ENCODE measurements around the gene KLHL30.

DNA sequence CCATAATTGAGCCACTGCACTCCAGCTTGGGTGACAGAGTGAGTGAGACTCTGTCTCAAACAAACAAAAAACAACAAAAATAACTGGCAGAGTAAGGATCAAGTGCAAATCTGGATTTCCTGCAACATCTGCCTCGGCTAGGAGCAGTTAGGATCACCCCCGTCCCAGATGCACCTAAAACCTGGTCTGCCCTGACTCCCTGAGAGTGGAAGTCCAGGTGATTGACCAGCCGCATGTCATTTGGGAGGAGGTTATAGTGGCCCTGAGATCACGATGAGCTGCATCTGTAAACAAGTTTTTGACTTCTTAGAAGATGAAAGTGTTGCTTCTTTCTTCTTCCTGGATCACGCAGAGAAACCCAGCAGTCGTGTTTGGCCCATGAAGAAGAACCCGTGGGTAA lies 43.3 kb upstream of the KLHL30 start:
- TF ChIP-seq, protein P1, sequence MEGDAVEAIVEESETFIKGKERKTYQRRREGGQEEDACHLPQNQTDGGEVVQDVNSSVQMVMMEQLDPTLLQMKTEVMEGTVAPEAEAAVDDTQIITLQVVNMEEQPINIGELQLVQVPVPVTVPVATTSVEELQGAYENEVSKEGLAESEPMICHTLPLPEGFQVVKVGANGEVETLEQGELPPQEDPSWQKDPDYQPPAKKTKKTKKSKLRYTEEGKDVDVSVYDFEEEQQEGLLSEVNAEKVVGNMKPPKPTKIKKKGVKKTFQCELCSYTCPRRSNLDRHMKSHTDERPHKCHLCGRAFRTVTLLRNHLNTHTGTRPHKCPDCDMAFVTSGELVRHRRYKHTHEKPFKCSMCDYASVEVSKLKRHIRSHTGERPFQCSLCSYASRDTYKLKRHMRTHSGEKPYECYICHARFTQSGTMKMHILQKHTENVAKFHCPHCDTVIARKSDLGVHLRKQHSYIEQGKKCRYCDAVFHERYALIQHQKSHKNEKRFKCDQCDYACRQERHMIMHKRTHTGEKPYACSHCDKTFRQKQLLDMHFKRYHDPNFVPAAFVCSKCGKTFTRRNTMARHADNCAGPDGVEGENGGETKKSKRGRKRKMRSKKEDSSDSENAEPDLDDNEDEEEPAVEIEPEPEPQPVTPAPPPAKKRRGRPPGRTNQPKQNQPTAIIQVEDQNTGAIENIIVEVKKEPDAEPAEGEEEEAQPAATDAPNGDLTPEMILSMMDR (IDR thresholded peaks at IDR 0.05) = no peak
- TF ChIP-seq POLR2A (IDR thresholded peaks at IDR 0.05) = no peak

Data from adrenal gland (tissue), 5 donors.